ENCODE data around the gene SMLR1.

GRCh38 chr6:130838250-130838860 lies 11.1 kb downstream of the SMLR1 start:
- TF ChIP-seq CTCF (IDR thresholded peaks at IDR 0.05; ENCODE audit: low read depth, low read length), result no peak
- no peak for TF ChIP-seq POLR2A (IDR thresholded peaks at IDR 0.05; ENCODE audit: extremely low read depth, insufficient read length)
- no peak for TF ChIP-seq MAX (IDR thresholded peaks at IDR 0.05; ENCODE audit: low read depth, low read length)
